ENCODE measurements around the gene OVOL2. TPM values are rescaled to one million over a fixed set of nuclear protein-coding genes. Genes with fewer than 3 reads are reported as not detected.

The OVOL2 gene
- total and polyA plus RNA-seq, 7 donors = not detected

GRCh38 chr20:18006684-18007083 lies 51.0 kb downstream of the OVOL2 start:
- intact Hi-C loops (cut with DNase I) = no loop called here
- no peak for TF ChIP-seq CTCF (IDR thresholded peaks at IDR 0.05)
- Histone ChIP-seq H3K27me3 (ENCODE audit: insufficient read depth in 3 of 3, low read length in 2 of 3) (no peaks in the 10 kb centered on the region), H3K4me3 (no peak overlapping the region), H3K9me3 (no peaks in the 10 kb centered on the region), H3K4me1 (peaks cover 12% of the 10 kb centered on the region), H3K27ac (no peak overlapping the region), H3K36me3 (ENCODE audit: insufficient read depth in 1 of 2, low read depth in 1 of 2) (no peaks in the 10 kb centered on the region)
- WGBS, 3 donors = 93 to 98% (median 93%) methylated on average over 7 of the region's 7 CpGs
- DNase-seq (no peak), ATAC-seq (no peak)

DNA sequence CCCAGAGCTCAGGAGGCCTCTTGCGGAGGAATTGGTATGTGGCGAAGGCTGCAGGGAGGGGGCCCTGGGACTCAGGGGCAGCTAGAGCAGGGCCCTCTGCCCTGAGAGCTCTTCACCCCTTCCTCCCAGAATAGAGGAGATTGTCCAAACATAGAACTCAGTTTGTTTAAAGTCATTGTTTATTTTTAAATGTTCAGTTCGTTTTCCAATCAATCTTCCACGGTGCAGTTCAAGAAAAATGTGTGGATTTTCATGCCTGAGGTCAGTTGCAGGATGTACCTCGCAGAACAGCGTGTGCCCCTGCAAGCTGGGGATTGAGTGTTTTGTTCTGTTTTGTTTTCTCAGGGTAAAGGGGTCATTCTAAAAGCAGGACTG lies 51.7 kb downstream of the OVOL2 start:
- no peak for TF ChIP-seq CTCF (IDR thresholded peaks at IDR 0.05)
- H3K4me3 ChIP-seq = no peak overlapping the region
- H3K4me1 ChIP-seq = peaks cover 12% of the 10 kb centered on the region
- no peak for ATAC-seq
- H3K27ac ChIP-seq = no peak overlapping the region
- H3K9me3 ChIP-seq = no peaks in the 10 kb centered on the region
- H3K27me3 ChIP-seq (ENCODE audit: insufficient read depth in 3 of 3, low read length in 2 of 3) = no peaks in the 10 kb centered on the region
- no peak for DNase-seq
- H3K36me3 ChIP-seq (ENCODE audit: insufficient read depth in 1 of 2, low read depth in 1 of 2) = no peaks in the 10 kb centered on the region
- WGBS, 3 donors = 63 to 82% (median 72%) methylated on average over 6 of the region's 6 CpGs
- intact Hi-C loops (cut with DNase I) = no loop called here

DNA sequence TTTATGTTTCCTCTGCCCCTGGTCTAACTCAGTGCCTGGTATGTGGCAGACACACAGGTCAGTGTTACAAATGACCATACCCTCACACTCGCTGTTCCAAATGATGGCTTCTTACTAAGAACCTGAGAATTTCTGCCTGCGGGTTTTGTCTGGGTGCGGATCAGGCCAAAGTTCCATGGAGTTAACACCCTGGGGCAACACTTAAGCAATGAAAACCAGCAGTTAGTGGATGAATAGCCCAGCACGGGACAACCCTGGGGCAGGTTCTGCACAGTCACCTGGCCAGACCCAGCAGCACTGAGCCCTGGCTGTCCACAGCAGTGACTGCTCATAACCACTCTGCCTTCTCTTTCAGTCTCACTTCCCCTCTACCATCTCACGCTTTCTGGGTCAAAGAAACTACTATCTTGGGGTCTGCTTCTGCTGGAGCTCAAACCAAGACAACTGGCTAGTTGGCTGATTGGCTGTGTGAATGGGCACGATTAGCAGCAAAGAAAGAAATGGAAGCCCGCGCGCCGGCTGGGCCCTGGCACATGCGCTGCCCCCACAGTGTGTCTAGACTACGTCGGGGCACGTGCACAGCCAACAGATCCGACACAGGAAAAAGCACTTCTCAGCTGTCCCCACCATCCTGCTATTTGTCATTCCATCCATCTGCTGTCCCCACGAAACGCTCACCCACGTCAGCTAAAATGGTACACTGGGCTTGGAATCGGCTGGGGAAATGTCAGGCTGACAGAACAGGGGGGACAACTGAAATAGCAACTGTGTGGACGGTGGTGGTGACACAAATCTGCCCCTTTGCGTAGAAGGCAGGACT lies 52.3 kb downstream of the OVOL2 start:
- Histone ChIP-seq H3K4me3 (no peak overlapping the region), H3K4me1 (peaks cover 12% of the 10 kb centered on the region), H3K27ac (peak overlapping the region; percentile 31), H3K36me3 (ENCODE audit: insufficient read depth in 1 of 2, low read depth in 1 of 2) (no peaks in the 10 kb centered on the region), H3K9me3 (no peaks in the 10 kb centered on the region), H3K27me3 (ENCODE audit: insufficient read depth in 3 of 3, low read length in 2 of 3) (no peaks in the 10 kb centered on the region)
- DNase-seq (no peak), ATAC-seq (peak; percentile 32 to 74 (median 40))
- TF ChIP-seq CTCF (IDR thresholded peaks at IDR 0.05) = no peak
- 48 to 69% (median 51%) methylated on average over 21 of the region's 21 CpGs for WGBS, 3 donors
- intact Hi-C loops (cut with DNase I) = no loop called here

- WGBS, 3 donors = 20 to 32% (median 29%) methylated on average over 8 of the region's 8 CpGs
- no peak overlapping the region for H3K4me3 ChIP-seq
- no peaks in the 10 kb centered on the region for H3K27me3 ChIP-seq (ENCODE audit: insufficient read depth in 3 of 3, low read length in 2 of 3)
- H3K27ac ChIP-seq = peak overlapping the region; percentile 32
- no peaks in the 10 kb centered on the region for H3K36me3 ChIP-seq (ENCODE audit: insufficient read depth in 1 of 2, low read depth in 1 of 2)
- TF ChIP-seq CTCF (IDR thresholded peaks at IDR 0.05) = no peak
- H3K9me3 ChIP-seq = no peaks in the 10 kb centered on the region
- ATAC-seq (peak; percentile 85 to 91 (median 87)), DNase-seq (peak; percentile 33 to 69)
- peaks cover 12% of the 10 kb centered on the region for H3K4me1 ChIP-seq
- intact Hi-C loops (cut with DNase I) = loop anchor here in 1 of 2 donors (5.0 kb wide), 1 partner anchor 322 kb away; the partner anchor contains the start of gene RRBP1
Observed at GRCh38 chr20:18004384-18005031, 53.2 kb downstream of the OVOL2 start.
